H9 (cell line): ENCODE results near the gene SEMA4D. TPM values are rescaled to one million over a fixed set of nuclear protein-coding genes. Genes with fewer than 3 reads are reported as not detected.

Source experiments
- DNase-seq: peaks from one replicate; pipeline ENCODE4 v3.0.0-alpha.2; 2017
- H2AFZ ChIP-seq: one replicate; pipeline ENCODE4 v1.6.1; 2013; ENCODE audit warnings: mild to moderate bottlenecking, low read length, control low read depth, moderate library complexity
- H2AK5ac ChIP-seq: 2 replicates; pipeline ENCODE4 v1.6.1; 2013; ENCODE audit warnings: low read length, control low read depth, mixed read lengths; ENCODE audit not compliant: insufficient read length
- H2BK120ac ChIP-seq: one replicate; pipeline ENCODE4 v1.6.1; 2013; ENCODE audit warnings: low read depth, mild to moderate bottlenecking, low read length, control low read depth, inconsistent platforms; ENCODE audit not compliant: poor library complexity, severe bottlenecking
- H2BK12ac ChIP-seq: 2 replicates; pipeline ENCODE4 v1.6.1; 2013; ENCODE audit warnings: low read length, control low read depth, mixed read lengths, low read depth; ENCODE audit not compliant: insufficient read length
- H2BK15ac ChIP-seq: 2 replicates; pipeline ENCODE4 v1.6.1; 2013; ENCODE audit warnings: low read depth, low read length, control low read depth
- H2BK20ac ChIP-seq: one replicate; pipeline ENCODE4 v1.6.1; 2013; ENCODE audit warnings: low read depth, mild to moderate bottlenecking, low read length, control low read depth, inconsistent platforms; ENCODE audit not compliant: poor library complexity, severe bottlenecking
- H2BK5ac ChIP-seq: 2 replicates; pipeline ENCODE4 v1.6.1; 2013; ENCODE audit warnings: low read length, control low read depth, mixed read lengths; ENCODE audit not compliant: insufficient read length
- H3K14ac ChIP-seq: 2 replicates; pipeline ENCODE4 v1.6.1; 2013; ENCODE audit warnings: low read length, control low read depth; ENCODE audit not compliant: insufficient read depth
- H3K18ac ChIP-seq: 2 replicates; pipeline ENCODE4 v1.6.1; 2013; ENCODE audit warnings: low read depth, mild to moderate bottlenecking, mixed read lengths, low read length, control low read depth; ENCODE audit not compliant: insufficient read length
- H3K23ac ChIP-seq: 2 replicates; pipeline ENCODE4 v1.6.1; 2013; ENCODE audit warnings: low read length, control low read depth, mixed read lengths, low read depth; ENCODE audit not compliant: insufficient read length
- H3K23me2 ChIP-seq: 2 replicates; pipeline ENCODE4 v1.6.1; 2013; ENCODE audit warnings: low read depth, mild to moderate bottlenecking, mixed read lengths, low read length, control low read depth; ENCODE audit not compliant: insufficient read length, poor library complexity, severe bottlenecking
- H3K27ac ChIP-seq: 2 replicates; pipeline ENCODE4 v1.5.1; 2013; ENCODE audit warnings: low read length, control low read depth, mixed read lengths, low read depth; ENCODE audit not compliant: insufficient read length
- H3K27me3 ChIP-seq: 2 replicates; pipeline ENCODE4 v1.6.1; 2013; ENCODE audit warnings: low read length, control low read depth, inconsistent platforms; ENCODE audit not compliant: insufficient read depth
- H3K4ac ChIP-seq: 2 replicates; pipeline ENCODE4 v1.6.1; 2013; ENCODE audit warnings: low read depth, mild to moderate bottlenecking, control low read depth, inconsistent platforms, low read length, moderate library complexity
- H3K4me1 ChIP-seq: 2 replicates; pipeline ENCODE4 v1.6.1; 2013; ENCODE audit warnings: low read length, control low read depth, inconsistent platforms; ENCODE audit not compliant: insufficient read depth
- H3K4me2 ChIP-seq: 2 replicates; pipeline ENCODE4 v1.6.1; 2013; ENCODE audit warnings: low read length, control low read depth, mixed read lengths; ENCODE audit not compliant: insufficient read length, insufficient read depth
- H3K56ac ChIP-seq: 2 replicates; pipeline ENCODE4 v1.6.1; 2013; ENCODE audit warnings: low read depth, mild to moderate bottlenecking, mixed read lengths, low read length, control low read depth; ENCODE audit not compliant: insufficient read length
- H3K79me1 ChIP-seq: 2 replicates; pipeline ENCODE4 v1.6.1; 2013; ENCODE audit warnings: low read depth, mild to moderate bottlenecking, moderate library complexity, low read length, control low read depth, inconsistent platforms; ENCODE audit not compliant: insufficient read depth, poor library complexity, severe bottlenecking
- H3K79me2 ChIP-seq: 2 replicates; pipeline ENCODE4 v1.6.1; 2013; ENCODE audit warnings: low read length, control low read depth, inconsistent platforms; ENCODE audit not compliant: insufficient read depth
- H3K9ac ChIP-seq: 2 replicates; pipeline ENCODE4 v1.6.1; 2013; ENCODE audit warnings: low read length, control low read depth, mixed read lengths; ENCODE audit not compliant: insufficient read length; ENCODE audit errors: extremely low read depth
- H3K9me3 ChIP-seq: one replicate; pipeline ENCODE4 v1.6.1; 2013; ENCODE audit warnings: low read depth, low read length, inconsistent platforms; ENCODE audit not compliant: control insufficient read depth
- H3T11ph ChIP-seq: one replicate; pipeline ENCODE4 v1.6.1; 2013; ENCODE audit warnings: mild to moderate bottlenecking, low read length, control low read depth, inconsistent platforms
- H4K20me1 ChIP-seq: one replicate; pipeline ENCODE4 v1.6.1; 2013; ENCODE audit not compliant: control insufficient read depth, insufficient read length, insufficient read depth
- H4K5ac ChIP-seq: 2 replicates; pipeline ENCODE4 v1.6.1; 2013; ENCODE audit warnings: low read depth, mild to moderate bottlenecking, mixed read lengths, low read length, control low read depth; ENCODE audit not compliant: insufficient read length
- H4K8ac ChIP-seq: replicated peaks from 2 replicates; pipeline ENCODE4 v1.6.1; 2013; ENCODE audit warnings: low read length, control low read depth, mixed read lengths, low read depth; ENCODE audit not compliant: insufficient read length
- H4K91ac ChIP-seq: 2 replicates; pipeline ENCODE4 v1.6.1; 2013; ENCODE audit warnings: low read depth, mild to moderate bottlenecking, moderate library complexity, mixed read lengths, low read length, control low read depth; ENCODE audit not compliant: insufficient read length
- H3K27ac Mint-ChIP-seq, 3 experiments: 2 replicates in 2 of 3; 3 replicates in 1 of 3; pipeline ENCODE4 v1.8.0; 2020 to 2021; ENCODE audit warnings: mixed read lengths in 3 of 3, mild to moderate bottlenecking in 1 of 3, moderate library complexity in 1 of 3
- H3K27me3 Mint-ChIP-seq: 2 replicates; pipeline ENCODE4 v1.8.0; 2021; ENCODE audit warnings: low read depth, mild to moderate bottlenecking, moderate library complexity, mixed read lengths
- H3K36me3 Mint-ChIP-seq, 3 experiments: 2 replicates in 2 of 3; 3 replicates in 1 of 3; pipeline ENCODE4 v1.8.0; 2020 to 2021; ENCODE audit warnings: low read depth in 3 of 3, mixed read lengths in 3 of 3; ENCODE audit not compliant: insufficient read depth in 1 of 3
- H3K4me1 Mint-ChIP-seq, 2 experiments: 2 replicates each; pipeline ENCODE4 v1.8.0; 2020; ENCODE audit warnings: mixed read lengths in 2 of 2
- H3K4me3 Mint-ChIP-seq, 2 experiments: 2 replicates in 1 of 2; 3 replicates in 1 of 2; pipeline ENCODE4 v1.8.0; 2020 to 2021; ENCODE audit warnings: mild to moderate bottlenecking in 2 of 2, mixed read lengths in 2 of 2, moderate library complexity in 1 of 2
- H3K9me3 Mint-ChIP-seq, 2 experiments: 2 replicates in 1 of 2; 3 replicates in 1 of 2; pipeline ENCODE4 v1.8.0; 2020; ENCODE audit warnings: mild to moderate bottlenecking in 2 of 2, mixed read lengths in 2 of 2, moderate library complexity in 1 of 2
- CTCF ChIP-seq: fragments of 200-600 bp; sonication (generic); conservative IDR thresholded peaks from 3 replicates; pipeline ENCODE4 v1.8.0; 2021; ENCODE audit warnings: antibody characterized with exemption, mild to moderate bottlenecking
- whole genome bisulfite sequencing: extraction: QIAGEN DNeasy Blood & Tissue Kit; methylation state at CpG from one replicate; pipeline ENCODE4 v1.1.7; 2013; ENCODE audit warnings: missing lambda C conversion rate, low lambda C conversion rate, mixed read lengths; ENCODE audit not compliant: insufficient read length; ENCODE audit errors: extremely low coverage; 5-methylcytosine and 5-hydroxymethylcytosine counted together
- total RNA-seq: library from RNA; stranded (reverse); gene quantifications from 2 replicates; pipeline ENCODE4 v1.2.1, GENCODE V29; 2021

Gene SEMA4D
- total RNA-seq, 1 experiment from 2014 or later: 47.2 TPM

GRCh38 chr9:89468281-89468960 is 29.5 kb downstream of the SEMA4D start:
- Histone ChIP-seq H2AK5ac (no peak overlapping the region), H3K4me2 (no peak overlapping the region), H4K91ac (no peak overlapping the region), H3K4ac (no peak overlapping the region), H3K27me3 (no peaks in the 10 kb centered on the region), H3K9me3 (no peaks in the 10 kb centered on the region), H3K23me2 (no peaks in the 10 kb centered on the region), H2AFZ (no peak overlapping the region), H2BK5ac (no peak overlapping the region), H3K4me1 (peaks cover 28% of the 10 kb centered on the region), H4K5ac (no peak overlapping the region), H3K9ac (no peak overlapping the region), H2BK120ac (no peak overlapping the region), H4K20me1 (no peaks in the 10 kb centered on the region), H2BK15ac (peak overlapping the region; percentile 31; the same call in 1 of the 2 replicates), H3K79me1 (peaks cover 7% of the 10 kb centered on the region), H3K18ac (peak overlapping the region; percentile 43), H3K27ac (no peak overlapping the region), H4K8ac (no peak overlapping the region), H3K23ac (no peak overlapping the region), H3K14ac (no peak overlapping the region), H3K56ac (no peak overlapping the region), H3K79me2 (peaks cover 17% of the 10 kb centered on the region; the same call in 1 of the 2 replicates), H2BK12ac (no peak overlapping the region), H3T11ph (no peak overlapping the region), H2BK20ac (no peak overlapping the region)
- TF ChIP-seq CTCF: no peak
- no peak overlapping the region; a peak in 1 of 5 replicates for H3K4me3 Mint-ChIP-seq
- peaks cover 65 to 72% of the 10 kb centered on the region in 2 experiments for H3K4me1 Mint-ChIP-seq
- no peak for DNase-seq
- H3K36me3 Mint-ChIP-seq: peaks cover 4 to 11% (median 8%) of the 10 kb centered on the region in 3 experiments; a peak in 5 of 7 replicates
- WGBS: no CpG with 5 or more reads among the region's 7 CpGs
- H3K9me3 Mint-ChIP-seq: 0 out of 5 replicates have a peak, but pooled peaks cover 0 to 2% of the 10 kb centered on the region in 2 experiments
- peak overlapping the region; percentile 34 to 85 (median 78); a peak in 6 of 7 replicates for H3K27ac Mint-ChIP-seq
- no peaks in the 10 kb centered on the region for H3K27me3 Mint-ChIP-seq
